Myocyte (in vitro differentiated cells): ENCODE results near the gene TOR2A. TPM values are rescaled to one million over a fixed set of nuclear protein-coding genes. Genes with fewer than 3 reads are reported as not detected.
A peak's percentile ranks its signal among the peaks of the same experiment; 100 is the strongest.
"Not testable (repeated sequence)": the region's sequence is repeated elsewhere in the genome, so short reads cannot be mapped to it uniquely, and the experiment has no call there.

ENCODE experiments used
- DNase-seq: peaks from one replicate; pipeline ENCODE4 v3.0.0-alpha.2; 2012; ENCODE audit warnings: low read depth
- polyA plus RNA-seq: library from polyadenylated mRNA; unstranded; fragments of >200 nt; gene quantifications from one replicate; pipeline ENCODE4 v1.2.1, GENCODE V29; 2012; ENCODE audit warnings: missing spikeins
- total RNA-seq: library from RNA; depleted of rRNA; stranded (reverse); fragments of >200 nt; gene quantifications from 2 replicates; pipeline ENCODE4 v1.2.3, GENCODE V29; 2014

The TOR2A gene
- 7.4 and 11.0 TPM in 2 replicates for total RNA-seq
- 4.7 TPM for polyA plus RNA-seq

GRCh38 chr9:127734747-127735529, at the start of gene TOR2A:
Gene TOR2A, minus strand, starts transcription at chr9:127735294. Its CDS starts 24 bp downstream, at chr9:127735270.
- peak; percentile 97 for DNase-seq

- DNase-seq: no peak
These were observed 48.3 kb upstream of the TOR2A start for GRCh38 chr9:127783111-127784008.

GRCh38 chr9:127781806-127782205, 46.7 kb upstream of the TOR2A start:
- DNase-seq: no peak

GRCh38 chr9:127780909-127781308, 45.8 kb upstream of the TOR2A start:
- DNase-seq: not testable (repeated sequence)

- no peak for DNase-seq
These were observed 45.2 kb upstream of the TOR2A start for GRCh38 chr9:127780126-127780885.

- DNase-seq: no peak
These were observed 44.3 kb upstream of the TOR2A start for GRCh38 chr9:127779136-127779981.

- DNase-seq: no peak
These were observed 43.4 kb upstream of the TOR2A start, which contains the start of gene SH2D3C for GRCh38 chr9:127778280-127779135. Gene SH2D3C, minus strand, starts transcription at chr9:127778666. Its CDS starts 39 bp downstream, at chr9:127778627.

- DNase-seq: no peak
These were observed 42.4 kb upstream of the TOR2A start for GRCh38 chr9:127777368-127777980.

- no peak for DNase-seq
These were observed 41.8 kb upstream of the TOR2A start for GRCh38 chr9:127776924-127777289.

GRCh38 chr9:127776195-127776923, 41.3 kb upstream of the TOR2A start:
- DNase-seq: no peak

GRCh38 chr9:127773981-127774380, 38.9 kb upstream of the TOR2A start:
- no peak for DNase-seq

- DNase-seq: no peak
These were observed 38.2 kb upstream of the TOR2A start for GRCh38 chr9:127773272-127773671.

- no peak for DNase-seq
These were observed 37.5 kb upstream of the TOR2A start for GRCh38 chr9:127772603-127773002.

GRCh38 chr9:127771570-127772189, 36.6 kb upstream of the TOR2A start:
- DNase-seq: no peak

- DNase-seq: peak; percentile 94
These were observed 35.9 kb upstream of the TOR2A start for GRCh38 chr9:127770905-127771569.

- no peak for DNase-seq
These were observed 35.5 kb upstream of the TOR2A start for GRCh38 chr9:127770583-127770904.

- no peak for DNase-seq
These were observed 35.0 kb upstream of the TOR2A start for GRCh38 chr9:127769929-127770582.
